ENCODE results near the gene AVL9.

The AVL9 gene

DNA sequence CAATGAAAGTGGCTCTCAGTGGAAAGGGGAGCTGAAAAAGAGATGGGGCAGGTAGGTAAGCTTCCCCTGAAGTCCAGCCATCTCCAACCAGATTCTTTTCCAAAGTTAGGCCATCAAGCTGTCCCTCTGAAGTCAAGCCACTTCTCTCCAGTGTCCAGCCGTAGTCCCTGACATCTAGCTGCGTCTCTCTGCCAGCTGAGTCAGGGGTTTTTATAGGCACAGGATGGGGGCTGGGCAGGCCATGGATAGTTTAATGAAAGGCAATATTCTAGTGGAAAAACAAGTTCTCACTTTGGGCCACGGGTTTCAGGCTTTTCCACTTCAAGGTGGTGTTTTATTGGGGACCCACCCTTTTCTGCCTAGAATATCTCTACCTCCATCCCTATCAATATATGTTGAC is 36.8 kb downstream of the AVL9 start:
- Histone ChIP-seq H3K9me2 (replicated peaks; ENCODE audit: control insufficient read depth, low read length) (no peaks in the 10 kb centered on the region), H4K20me1 (ENCODE audit: control insufficient read depth, insufficient read depth, low read depth, low read length) (peaks cover 5% of the 10 kb centered on the region; the same call in 1 of the 2 replicates), H3K4me1 (ENCODE audit: control insufficient read depth, low read length) (no peaks in the 10 kb centered on the region), H3K4me3 (ENCODE audit: low read length) (no peak overlapping the region), H3K79me2 (ENCODE audit: control insufficient read depth, low read length) (peaks cover 40% of the 10 kb centered on the region), H3K4me2 (ENCODE audit: low read length) (no peak overlapping the region), H3K27me3 (ENCODE audit: control insufficient read depth, low read length) (no peaks in the 10 kb centered on the region), H3K36me3 (ENCODE audit: control insufficient read depth, low read length) (peaks cover 14% of the 10 kb centered on the region), H3K27ac (ENCODE audit: low read depth, low read length) (no peak overlapping the region), H3F3A (ENCODE audit: control insufficient read depth, insufficient read depth) (no peaks in the 10 kb centered on the region), H3K9me3 (ENCODE audit: control insufficient read depth, insufficient read depth, low read length) (no peaks in the 10 kb centered on the region)
- no peak for TF ChIP-seq EZH2phosphoT487 (IDR thresholded peaks at IDR 0.05; ENCODE audit: borderline replicate concordance, low read length)
- TF ChIP-seq, protein P1, sequence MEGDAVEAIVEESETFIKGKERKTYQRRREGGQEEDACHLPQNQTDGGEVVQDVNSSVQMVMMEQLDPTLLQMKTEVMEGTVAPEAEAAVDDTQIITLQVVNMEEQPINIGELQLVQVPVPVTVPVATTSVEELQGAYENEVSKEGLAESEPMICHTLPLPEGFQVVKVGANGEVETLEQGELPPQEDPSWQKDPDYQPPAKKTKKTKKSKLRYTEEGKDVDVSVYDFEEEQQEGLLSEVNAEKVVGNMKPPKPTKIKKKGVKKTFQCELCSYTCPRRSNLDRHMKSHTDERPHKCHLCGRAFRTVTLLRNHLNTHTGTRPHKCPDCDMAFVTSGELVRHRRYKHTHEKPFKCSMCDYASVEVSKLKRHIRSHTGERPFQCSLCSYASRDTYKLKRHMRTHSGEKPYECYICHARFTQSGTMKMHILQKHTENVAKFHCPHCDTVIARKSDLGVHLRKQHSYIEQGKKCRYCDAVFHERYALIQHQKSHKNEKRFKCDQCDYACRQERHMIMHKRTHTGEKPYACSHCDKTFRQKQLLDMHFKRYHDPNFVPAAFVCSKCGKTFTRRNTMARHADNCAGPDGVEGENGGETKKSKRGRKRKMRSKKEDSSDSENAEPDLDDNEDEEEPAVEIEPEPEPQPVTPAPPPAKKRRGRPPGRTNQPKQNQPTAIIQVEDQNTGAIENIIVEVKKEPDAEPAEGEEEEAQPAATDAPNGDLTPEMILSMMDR (IDR thresholded peaks at IDR 0.05; ENCODE audit: low read depth, low read length, poor library complexity, severe bottlenecking), result no peak

DNA sequence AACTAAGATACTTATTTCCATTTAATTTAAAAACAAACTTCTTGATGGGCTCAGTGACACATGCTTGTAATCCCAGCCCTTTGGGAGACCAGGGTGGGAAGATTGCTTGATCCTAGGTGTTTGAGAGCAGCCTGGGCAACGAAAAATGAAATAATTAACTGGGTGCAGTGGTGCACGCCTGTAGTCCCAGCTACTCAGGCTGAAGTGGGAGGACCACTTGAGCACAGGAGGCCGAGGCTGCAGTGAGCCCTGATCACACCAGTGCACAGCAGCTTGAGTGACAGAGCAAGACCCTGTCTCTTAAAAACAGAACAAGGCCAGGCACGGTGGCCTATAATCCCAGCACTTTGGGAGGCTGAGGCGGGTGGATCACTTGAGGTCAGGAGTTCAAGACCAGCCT is 37.4 kb downstream of the AVL9 start:
- no peak overlapping the region for H3K4me2 ChIP-seq (ENCODE audit: low read length)
- no peak overlapping the region for H3K4me3 ChIP-seq (ENCODE audit: low read length)
- H3K27me3 ChIP-seq (ENCODE audit: control insufficient read depth, low read length), result no peaks in the 10 kb centered on the region
- no peak for TF ChIP-seq EZH2phosphoT487 (IDR thresholded peaks at IDR 0.05; ENCODE audit: borderline replicate concordance, low read length)
- TF ChIP-seq, protein P1 (IDR thresholded peaks at IDR 0.05; ENCODE audit: low read depth, low read length, poor library complexity, severe bottlenecking), result no peak
- no peaks in the 10 kb centered on the region for H3K4me1 ChIP-seq (ENCODE audit: control insufficient read depth, low read length)
- H3K9me3 ChIP-seq (ENCODE audit: control insufficient read depth, insufficient read depth, low read length), result no peaks in the 10 kb centered on the region
- no peaks in the 10 kb centered on the region for H3F3A ChIP-seq (ENCODE audit: control insufficient read depth, insufficient read depth)
- H4K20me1 ChIP-seq (ENCODE audit: control insufficient read depth, insufficient read depth, low read depth, low read length), result peaks cover 5% of the 10 kb centered on the region; the same call in 1 of the 2 replicates
- H3K27ac ChIP-seq (ENCODE audit: low read depth, low read length), result no peak overlapping the region
- H3K9me2 ChIP-seq (replicated peaks; ENCODE audit: control insufficient read depth, low read length), result no peaks in the 10 kb centered on the region
- H3K36me3 ChIP-seq (ENCODE audit: control insufficient read depth, low read length), result peaks cover 12% of the 10 kb centered on the region
- peaks cover 34% of the 10 kb centered on the region for H3K79me2 ChIP-seq (ENCODE audit: control insufficient read depth, low read length)

DNA sequence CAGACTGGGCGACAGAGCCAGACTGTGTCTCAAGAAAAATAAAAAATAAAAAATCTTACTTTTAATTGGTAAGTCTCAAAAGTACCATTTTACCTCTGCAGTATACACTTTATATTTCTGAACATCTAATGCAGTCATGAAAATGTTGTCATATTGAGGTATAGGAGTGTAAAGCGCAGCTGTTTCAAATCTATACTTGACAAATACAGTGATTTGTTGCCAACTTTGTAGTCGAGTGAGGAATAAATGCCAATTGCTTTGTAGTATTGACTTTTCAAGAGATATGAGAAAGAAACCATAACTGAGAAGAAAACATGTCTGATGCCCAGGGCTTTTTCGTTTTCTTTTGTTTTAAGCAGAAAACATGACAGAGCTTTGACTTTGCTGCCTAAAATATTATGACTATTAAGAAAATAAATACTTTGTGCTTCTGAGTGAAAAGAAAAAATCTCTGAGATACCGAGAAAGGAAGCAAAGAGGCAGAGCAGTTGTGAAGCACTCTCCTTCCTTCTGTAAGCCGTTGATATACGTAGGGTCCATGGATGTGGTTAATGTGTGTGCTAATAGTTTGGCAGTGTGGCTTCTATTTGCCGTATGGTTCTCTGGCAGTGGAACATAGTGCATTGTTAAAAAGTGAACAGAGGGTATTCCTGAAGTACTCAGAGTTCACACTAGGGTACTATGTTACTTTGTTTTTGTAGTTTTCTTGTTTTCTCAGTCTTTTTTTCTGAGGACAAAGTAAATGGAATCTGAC is 38.2 kb downstream of the AVL9 start:
- Histone ChIP-seq H3K9me3 (ENCODE audit: control insufficient read depth, insufficient read depth, low read length) (no peaks in the 10 kb centered on the region), H3K36me3 (ENCODE audit: control insufficient read depth, low read length) (peaks cover 12% of the 10 kb centered on the region), H3K79me2 (ENCODE audit: control insufficient read depth, low read length) (peaks cover 34% of the 10 kb centered on the region), H3K4me1 (ENCODE audit: control insufficient read depth, low read length) (no peaks in the 10 kb centered on the region), H3K9me2 (replicated peaks; ENCODE audit: control insufficient read depth, low read length) (no peaks in the 10 kb centered on the region), H3K27ac (ENCODE audit: low read depth, low read length) (no peak overlapping the region), H4K20me1 (ENCODE audit: control insufficient read depth, insufficient read depth, low read depth, low read length) (peaks cover 5% of the 10 kb centered on the region; the same call in 1 of the 2 replicates), H3K4me3 (ENCODE audit: low read length) (no peak overlapping the region), H3F3A (ENCODE audit: control insufficient read depth, insufficient read depth) (no peaks in the 10 kb centered on the region), H3K27me3 (ENCODE audit: control insufficient read depth, low read length) (no peaks in the 10 kb centered on the region), H3K4me2 (ENCODE audit: low read length) (no peak overlapping the region)
- TF ChIP-seq, protein P1 (IDR thresholded peaks at IDR 0.05; ENCODE audit: low read depth, low read length, poor library complexity, severe bottlenecking), result no peak
- no peak for TF ChIP-seq EZH2phosphoT487 (IDR thresholded peaks at IDR 0.05; ENCODE audit: borderline replicate concordance, low read length)

Data from DOHH2 (cell line).